ENCODE measurements around the gene TUBG2.

Gene TUBG2

GRCh38 chr17:42700586-42701289, 41.7 kb downstream of the TUBG2 start:
- DNase-seq = no peak

- DNase-seq = no peak
Measured at GRCh38 chr17:42702446-42702845, 43.4 kb downstream of the TUBG2 start.

DNA sequence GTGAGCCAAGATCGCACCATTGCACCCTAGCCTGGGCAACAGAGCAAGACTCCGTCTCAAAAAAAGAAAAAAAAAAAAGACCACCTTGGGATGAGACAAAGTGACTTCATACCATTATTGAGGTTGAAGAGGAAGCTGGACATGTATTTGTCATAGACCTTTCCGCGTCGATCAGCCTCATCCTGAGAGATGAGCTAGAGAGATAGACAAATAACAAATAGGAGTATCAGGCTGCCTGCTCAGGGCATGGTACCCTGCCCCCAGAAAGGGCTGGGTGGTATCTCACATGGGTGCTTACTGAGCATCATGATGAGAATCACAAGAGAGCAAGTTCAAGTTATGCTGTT, 45.4 kb downstream of the TUBG2 start:
- DNase-seq = no peak

DNA sequence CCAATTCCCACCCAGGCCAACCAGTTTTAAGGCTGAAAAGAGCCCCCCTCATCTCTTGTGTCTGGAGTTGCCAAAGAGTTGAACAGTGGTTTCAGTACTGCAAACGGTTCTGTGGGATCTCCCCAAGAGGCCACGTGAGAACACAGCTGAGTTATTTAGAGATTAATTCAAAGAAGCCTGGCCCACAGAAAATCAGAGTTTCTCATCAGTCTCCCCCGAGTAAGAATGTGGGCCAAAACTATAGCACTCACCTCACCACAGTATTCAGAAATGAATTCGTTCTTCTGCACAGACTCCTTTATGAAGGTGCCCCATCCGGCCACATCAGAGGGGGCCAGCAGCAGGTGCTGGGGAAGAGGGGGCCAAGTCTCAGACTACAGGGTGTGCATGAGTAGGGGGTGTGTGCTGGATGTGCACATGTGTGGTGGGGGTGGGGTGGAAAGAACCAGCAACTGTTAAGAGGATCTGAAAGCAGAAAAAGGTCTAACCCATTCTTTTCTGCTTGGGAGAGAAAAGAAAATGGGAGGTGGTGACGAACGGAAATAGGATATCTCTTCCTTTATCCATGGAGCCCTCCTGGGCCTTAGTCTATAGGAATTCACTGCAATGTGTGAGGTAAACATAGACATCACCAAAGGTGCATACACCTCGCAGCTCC, 45.9 kb downstream of the TUBG2 start:
- DNase-seq = no peak

- DNase-seq = peak; percentile 32
Measured at GRCh38 chr17:42706732-42707131, 47.6 kb downstream of the TUBG2 start.

GRCh38 chr17:42708588-42708987, 49.5 kb downstream of the TUBG2 start:
- no peak for DNase-seq

GRCh38 chr17:42709561-42709960, 50.5 kb downstream of the TUBG2 start:
- no peak for DNase-seq
